Lower lobe of right lung (tissue), 2 donors: Measurements from ENCODE around the gene INPP4A. TPM values are rescaled to one million over a fixed set of nuclear protein-coding genes. Genes with fewer than 3 reads are reported as not detected.

Experiments
- ATAC-seq, 2 donors: fragments of 200-7000 bp; cut with Tn5 transposase; one replicate each; pipeline ENCODE4 v1.9.1; 2020 to 2022; ENCODE audit warnings: mild to moderate bottlenecking in 2 of 2, moderate library complexity in 2 of 2
- DNase-seq: peaks from one replicate; pipeline ENCODE4 v3.0.0-alpha.2; 2020
- H3K27ac ChIP-seq: fragments of 200-600 bp; one replicate; pipeline ENCODE4 v1.8.0; 2022
- H3K27me3 ChIP-seq: fragments of 200-600 bp; one replicate; pipeline ENCODE4 v1.8.0; 2022; ENCODE audit warnings: low read depth
- H3K36me3 ChIP-seq: fragments of 200-600 bp; one replicate; pipeline ENCODE4 v1.8.0; 2022; ENCODE audit warnings: mild to moderate bottlenecking
- H3K4me1 ChIP-seq: fragments of 200-600 bp; one replicate; pipeline ENCODE4 v1.8.0; 2022
- H3K4me3 ChIP-seq: fragments of 200-600 bp; one replicate; pipeline ENCODE4 v1.8.0; 2022; ENCODE audit warnings: mild to moderate bottlenecking
- H3K9me3 ChIP-seq: fragments of 200-600 bp; one replicate; pipeline ENCODE4 v1.8.0; 2022
- CTCF ChIP-seq: fragments of 200-600 bp; IDR thresholded peaks from one replicate; pipeline ENCODE4 v1.8.0; 2022; ENCODE audit warnings: antibody characterized with exemption, mild to moderate bottlenecking
- intact Hi-C: fragments of 100-400 bp; cut with DNase I; formaldehyde crosslinking; loops from one replicate; pipeline ENCODE4 v1.11.0; 2022
- total RNA-seq: library from RNA; stranded (reverse); fragmentation: NEBNext Ultra II Directional; extraction: Animal tissue kit (Norgen Biotek cat#: 25700); gene quantifications from one replicate; pipeline ENCODE4 v1.2.1, GENCODE V29; 2021
- donor health status: DM: no; HTN: yes; CAD: no; lungs with severe emphysema.

INPP4A gene
- total RNA-seq, 1 donor from 2014 or later = 35.6 TPM

GRCh38 chr2:98521266-98521665 is 76.6 kb downstream of the INPP4A start:
- no peak for TF ChIP-seq CTCF
- Histone ChIP-seq H3K27ac (no peak overlapping the region), H3K36me3 (peaks cover 25% of the 10 kb centered on the region), H3K27me3 (no peaks in the 10 kb centered on the region), H3K4me1 (peaks cover 15% of the 10 kb centered on the region), H3K9me3 (no peaks in the 10 kb centered on the region), H3K4me3 (no peak overlapping the region)
- no peak for DNase-seq
- intact Hi-C loops = no loop called here
- no peak for ATAC-seq

GRCh38 chr2:98522854-98523253 is 78.2 kb downstream of the INPP4A start:
- DNase-seq = no peak
- Histone ChIP-seq H3K27ac (no peak overlapping the region), H3K4me3 (no peak overlapping the region), H3K9me3 (no peaks in the 10 kb centered on the region), H3K4me1 (peaks cover under 1% of the 10 kb centered on the region), H3K27me3 (no peaks in the 10 kb centered on the region), H3K36me3 (peaks cover 25% of the 10 kb centered on the region)
- ATAC-seq = no peak
- intact Hi-C loops = no loop called here
- TF ChIP-seq CTCF = no peak

- Histone ChIP-seq H3K27me3 (no peaks in the 10 kb centered on the region), H3K36me3 (peaks cover 25% of the 10 kb centered on the region), H3K4me1 (no peaks in the 10 kb centered on the region), H3K4me3 (no peak overlapping the region), H3K27ac (no peak overlapping the region), H3K9me3 (no peaks in the 10 kb centered on the region)
- ATAC-seq (no peak), DNase-seq (no peak)
- intact Hi-C loops = no loop called here
- no peak for TF ChIP-seq CTCF
Observed at GRCh38 chr2:98524168-98524567, 79.5 kb downstream of the INPP4A start.

- Histone ChIP-seq H3K27ac (no peak overlapping the region), H3K4me3 (no peak overlapping the region), H3K9me3 (no peaks in the 10 kb centered on the region), H3K36me3 (no peaks in the 10 kb centered on the region), H3K4me1 (no peaks in the 10 kb centered on the region), H3K27me3 (no peaks in the 10 kb centered on the region)
- DNase-seq = no peak
- no peak for TF ChIP-seq CTCF
- ATAC-seq = no peak
- intact Hi-C loops = no loop called here
Observed at GRCh38 chr2:98528349-98528748, 83.7 kb downstream of the INPP4A start.

- no peak overlapping the region for H3K4me3 ChIP-seq
- H3K4me1 ChIP-seq = no peaks in the 10 kb centered on the region
- DNase-seq = no peak
- no peaks in the 10 kb centered on the region for H3K27me3 ChIP-seq
- no peak for ATAC-seq
- no peak for TF ChIP-seq CTCF
- H3K36me3 ChIP-seq = peaks cover 7% of the 10 kb centered on the region
- intact Hi-C loops = no loop called here
- H3K9me3 ChIP-seq = no peaks in the 10 kb centered on the region
- H3K27ac ChIP-seq = no peak overlapping the region
Observed at GRCh38 chr2:98530114-98530513, 85.5 kb downstream of the INPP4A start.

GRCh38 chr2:98532756-98533155 is 88.1 kb downstream of the INPP4A start:
- ATAC-seq = no peak
- Histone ChIP-seq H3K4me3 (no peak overlapping the region), H3K27me3 (no peaks in the 10 kb centered on the region), H3K36me3 (peaks cover 28% of the 10 kb centered on the region), H3K9me3 (no peaks in the 10 kb centered on the region), H3K4me1 (no peaks in the 10 kb centered on the region), H3K27ac (no peak overlapping the region)
- DNase-seq = no peak
- TF ChIP-seq CTCF = no peak
- intact Hi-C loops = no loop called here
